GM12878 (cell line): ENCODE results near the gene ADSS1. TPM values are rescaled to one million over a fixed set of nuclear protein-coding genes. Genes with fewer than 3 reads are reported as not detected.

Source experiments
- ATAC-seq: fragments of 200-7000 bp; cut with Tn5 transposase; 3 replicates; pipeline ENCODE4 v1.9.1; 2020; ENCODE audit warnings: mild to moderate bottlenecking, moderate library complexity
- BruUV-seq: library from RNA; stranded (reverse); fragments of 400-500 nt; replicated peaks from 2 replicates; lab custom pipeline; 2021; lab: Mats Ljungman, UMichigan
- CTCF ChIA-PET: fragments of 300-600 bp; sonication (Branson Sonifier 250); formaldehyde crosslinking; extraction: SDS; loops from one replicate; lab custom pipeline; 2021; ENCODE audit warnings: inconsistent platforms; lab: Yijun Ruan, JAX
- POLR2A ChIA-PET: fragments of 350-600 bp; formaldehyde crosslinking; extraction: SDS; loops from one replicate; lab custom pipeline; 2021; ENCODE audit warnings: inconsistent platforms; lab: Charles Lee
- RAD21 ChIA-PET: fragments of 300-600 bp; sonication (Branson Sonifier 250); formaldehyde crosslinking; loops from one replicate; lab custom pipeline; 2023; ENCODE audit warnings: antibody characterized with exemption; ENCODE audit not compliant: unreplicated experiment; lab: Charles Lee
- SMC1A ChIA-PET: fragments of 300-600 bp; sonication (Branson Sonifier 250); formaldehyde crosslinking; loops from one replicate; lab custom pipeline; 2023; ENCODE audit not compliant: unreplicated experiment, uncharacterized antibody; lab: Charles Lee
- DNase-seq: peaks from one replicate; pipeline ENCODE4 v3.0.0-alpha.2; 2011; ENCODE audit warnings: low read depth, low spot score
- FAIRE-seq: peaks from 3 replicates; lab custom pipeline; 2011; peaks lifted over from hg19 to GRCh38; lab: Jason Lieb, UNC
- H2AFZ ChIP-seq: 2 replicates; pipeline ENCODE4 v1.6.0; 2011; ENCODE audit warnings: low read depth, low read length, control low read depth; ENCODE audit not compliant: control insufficient read depth
- H3K27ac ChIP-seq: 2 replicates; pipeline ENCODE4 v1.5.1; 2011; ENCODE audit warnings: control low read depth; ENCODE audit not compliant: control insufficient read depth, insufficient read depth
- H3K27me3 ChIP-seq, 2 experiments: replicated peaks in 1 of 2; 2 replicates each; pipeline versions ENCODE4 v1.6.0 to v1.6.1; 2011; ENCODE audit warnings: low read length in 1 of 2; ENCODE audit not compliant: control insufficient read depth in 2 of 2, insufficient read depth in 2 of 2
- H3K36me3 ChIP-seq, 2 experiments: 2 replicates each; pipeline ENCODE4 v1.5.1; 2011; ENCODE audit warnings: low read length in 1 of 2; ENCODE audit not compliant: control insufficient read depth in 2 of 2, insufficient read depth in 2 of 2
- H3K4me1 ChIP-seq: 2 replicates; pipeline ENCODE4 v1.6.1; 2011; ENCODE audit warnings: mild to moderate bottlenecking, low read length, moderate library complexity, mixed read lengths; ENCODE audit not compliant: control insufficient read depth, insufficient read depth
- H3K4me2 ChIP-seq: 2 replicates; pipeline ENCODE4 v1.6.0; 2011; ENCODE audit warnings: control low read depth; ENCODE audit not compliant: control insufficient read depth, insufficient read depth
- H3K4me3 ChIP-seq: fragments of 200-600 bp; sonication (generic); 2 replicates; pipeline ENCODE4 v1.5.1; 2016
- H3K79me2 ChIP-seq: 2 replicates; pipeline ENCODE4 v1.6.0; 2011; ENCODE audit warnings: low read length; ENCODE audit not compliant: control insufficient read depth, insufficient read depth
- H3K9ac ChIP-seq: 2 replicates; pipeline ENCODE4 v1.8.0; 2011; ENCODE audit warnings: low read length, control low read depth, mixed read lengths; ENCODE audit not compliant: control insufficient read depth, insufficient read depth
- H3K9me3 ChIP-seq: replicated peaks from 3 replicates; pipeline ENCODE4 v1.5.1; 2011; ENCODE audit warnings: mild to moderate bottlenecking, low read length; ENCODE audit not compliant: control insufficient read depth, insufficient read depth
- H4K20me1 ChIP-seq: 2 replicates; pipeline ENCODE4 v1.6.0; 2011; ENCODE audit not compliant: control insufficient read depth, insufficient read depth
- ASH2L ChIP-seq: fragments of 300-600, 200-600 bp; sonication (generic); IDR thresholded peaks from 2 replicates; pipeline ENCODE4 v1.6.1; 2017; ENCODE audit warnings: low read depth, mild to moderate bottlenecking, borderline replicate concordance
- CBX3 ChIP-seq: fragments of 200-600 bp; sonication (generic); IDR thresholded peaks from 2 replicates; pipeline ENCODE4 v1.6.1; 2016; ENCODE audit warnings: low read depth, borderline replicate concordance
- NR2C1 ChIP-seq: fragments of 450-650 bp; IDR thresholded peaks from 2 replicates; pipeline ENCODE4 v1.6.1; 2017; ENCODE audit warnings: antibody characterized with exemption, mild to moderate bottlenecking, moderate library complexity
- PAX5 ChIP-seq: IDR thresholded peaks from 2 replicates; pipeline ENCODE4 v1.6.1; 2011; ENCODE audit warnings: low read depth, low read length, borderline replicate concordance
- RCOR1 ChIP-seq: conservative IDR thresholded peaks from 2 replicates; pipeline ENCODE4 v1.6.1; 2012; ENCODE audit warnings: low read depth, low read length, improper control_type of control experiment
- RUNX3 ChIP-seq: IDR thresholded peaks from 2 replicates; pipeline ENCODE4 v1.6.1; 2012; ENCODE audit warnings: low read length, inconsistent platforms
- ZSCAN29 ChIP-seq: fragments of 450-650 bp; IDR thresholded peaks from 2 replicates; pipeline ENCODE4 v1.6.1; 2017; ENCODE audit warnings: mild to moderate bottlenecking, moderate library complexity
- WGBS: methylation state at CpG from one replicate; pipeline ENCODE4 v1.1.6; 2016; ENCODE audit warnings: low lambda C conversion rate; ENCODE audit not compliant: insufficient replicate concordance, insufficient coverage; ENCODE audit errors: missing lambda C conversion rate; 5-methylcytosine and 5-hydroxymethylcytosine counted together
- in situ Hi-C: fragments of 300-500 bp; cut with MboI; formaldehyde crosslinking; loops from 9 replicates; pipeline ENCODE4 v1.14.3; 2018; ENCODE audit warnings: mixed read lengths
- intact Hi-C: fragments of 100-400 bp; cut with micrococcal nuclease; formaldehyde crosslinking; loops from one replicate; pipeline ENCODE4 v1.14.2; 2022; ENCODE audit not compliant: unreplicated experiment
- polyA plus RNA-seq, 11 experiments: library from polyadenylated mRNA; depleted of rRNA in 4 of 11; unstranded in 6 of 11; stranded (reverse) in 5 of 11; fragments of >200 nt; fragmentation: Nextera tagmentation in 4 of 11; fragmentation: Illumina TruSeq in 1 of 11; extraction: Ambion mirVana in 4 of 11; extraction: Trizol in 1 of 11; gene quantifications; 1 replicate in 1 of 11; 2 replicates in 10 of 11; pipeline versions ENCODE4 v1.2.1 to v1.2.3, GENCODE V29; 2011 to 2016; ENCODE audit warnings: inconsistent platforms in 2 of 11, missing spikeins in 2 of 11, low read depth in 1 of 11
- total RNA-seq, 4 experiments: library from RNA; depleted of rRNA in 3 of 4; stranded (reverse); fragments of >200 nt in 3 of 4; fragmentation: Illumina TruSeq in 1 of 4; extraction: Trizol in 1 of 4; gene quantifications; 2 replicates each; pipeline versions ENCODE4 v1.2.1 to v1.2.3, GENCODE V29; 2013 to 2021
- TF ChIP-seq, protein P1 (sequence below): IDR thresholded peaks from 2 replicates; pipeline ENCODE4 v1.6.1; 2011; ENCODE audit warnings: low read depth, low read length, improper control_type of control experiment, borderline replicate concordance

The ADSS1 gene
- total and polyA plus RNA-seq, 10 of the 15 experiments (the other 5 are each of a cell fraction or from before 2014, with no cell fraction given) = 0.11 to 0.45 (median 0.28) TPM; not detected in 5

DNA sequence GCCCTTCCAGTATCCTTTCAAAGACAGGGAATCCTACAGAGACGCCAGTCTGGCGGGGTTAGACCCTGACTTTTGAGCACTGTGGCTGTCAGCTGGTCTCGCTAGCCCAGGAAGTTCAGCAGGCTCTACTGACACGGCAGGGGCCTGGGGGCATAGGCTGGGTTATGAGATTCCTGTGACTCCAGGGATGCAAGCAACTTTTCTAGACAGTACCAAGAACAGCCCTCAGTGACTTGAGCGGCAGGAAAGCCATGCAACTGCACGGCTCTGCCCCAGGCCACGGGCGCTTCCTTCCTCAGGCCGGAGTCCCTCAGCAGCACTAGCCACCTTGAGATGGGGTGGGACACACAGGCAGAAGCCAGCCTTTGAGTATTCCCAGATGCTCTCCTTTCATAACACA is 23.8 kb downstream of the ADSS1 start:
- Histone ChIP-seq H2AFZ (no peak overlapping the region), H3K79me2 (no peaks in the 10 kb centered on the region), H3K4me1 (peaks cover 12% of the 10 kb centered on the region), H3K27ac (no peak overlapping the region), H4K20me1 (no peaks in the 10 kb centered on the region), H3K27me3 (no peaks in the 10 kb centered on the region), H3K4me2 (no peak overlapping the region), H3K9me3 (no peaks in the 10 kb centered on the region; the same call in 2 of the 3 replicates), H3K36me3 (no peaks in the 10 kb centered on the region), H3K9ac (no peak overlapping the region), H3K4me3 (no peak overlapping the region)
- ChIA-PET SMC1A (no interaction called here), POLR2A (no interaction called here), CTCF (interaction anchor here (2.4 kb wide), 1 partner anchor 23 kb away, joined by 8 read pairs; no protein-coding TSS in a partner anchor), RAD21 (no interaction called here)
- no peak for FAIRE-seq
- DNase-seq = no peak
- 71% methylated on average over 9 of the region's 9 CpGs for WGBS
- no TSS peak for BruUV-seq
- in situ Hi-C loops (no loop called here), intact Hi-C loops (no loop called here)
- ATAC-seq = no peak
- TF ChIP-seq RUNX3 = no peak
- TF ChIP-seq ZSCAN29 = no peak
- TF ChIP-seq NR2C1 = no peak
- no peak for TF ChIP-seq RCOR1
- no peak for TF ChIP-seq CBX3
- TF ChIP-seq ASH2L = no peak

DNA sequence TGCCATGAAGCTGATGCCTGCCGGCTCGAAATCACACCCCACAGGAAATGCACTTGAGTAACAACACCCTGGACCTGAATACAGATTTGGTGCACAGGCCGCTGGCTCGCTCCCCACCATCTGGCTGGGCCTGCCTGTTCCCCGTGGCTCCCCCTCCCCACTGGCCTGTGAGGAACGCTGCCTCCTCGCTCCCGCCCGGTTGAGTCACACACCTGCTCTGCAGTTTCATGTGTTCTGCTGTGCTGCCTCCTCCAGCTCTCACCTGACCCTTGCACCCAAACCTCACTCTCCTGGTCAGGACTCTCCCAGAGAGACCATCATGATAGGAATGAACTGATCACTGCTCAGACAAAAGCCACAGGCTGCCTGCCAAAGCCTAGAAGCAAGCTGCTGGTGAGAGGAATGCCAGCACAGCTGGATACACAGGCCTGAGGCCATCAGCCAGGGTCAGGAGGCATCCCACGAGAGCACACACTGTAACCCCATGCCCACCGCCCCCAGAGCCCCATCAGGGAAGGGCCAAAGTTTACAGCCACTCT is 25.2 kb downstream of the ADSS1 start:
- no peak overlapping the region for H3K9ac ChIP-seq

More for the DNA sequence above, 25.2 kb downstream of the ADSS1 start:
- no peak for TF ChIP-seq PAX5
- TF ChIP-seq, protein P1, sequence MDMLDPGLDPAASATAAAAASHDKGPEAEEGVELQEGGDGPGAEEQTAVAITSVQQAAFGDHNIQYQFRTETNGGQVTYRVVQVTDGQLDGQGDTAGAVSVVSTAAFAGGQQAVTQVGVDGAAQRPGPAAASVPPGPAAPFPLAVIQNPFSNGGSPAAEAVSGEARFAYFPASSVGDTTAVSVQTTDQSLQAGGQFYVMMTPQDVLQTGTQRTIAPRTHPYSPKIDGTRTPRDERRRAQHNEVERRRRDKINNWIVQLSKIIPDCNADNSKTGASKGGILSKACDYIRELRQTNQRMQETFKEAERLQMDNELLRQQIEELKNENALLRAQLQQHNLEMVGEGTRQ = no peak
- TF ChIP-seq RUNX3 = no peak
- ChIA-PET SMC1A (interaction anchor here (1.3 kb wide), 1 partner anchor 25 kb away, joined by 3 read pairs; the partner anchor contains the start of gene ADSS1), RAD21 (interaction anchor here (1.0 kb wide), 1 partner anchor 21 kb away, joined by 3 read pairs; no protein-coding TSS in a partner anchor), POLR2A (no interaction called here), CTCF (interaction anchor here (0.7 to 2.4 kb wide), 4 partner anchors 19 to 101 kb away, joined by 3 to 8 read pairs (median 3); no protein-coding TSS in a partner anchor)
- no peak overlapping the region for H2AFZ ChIP-seq
- in situ Hi-C loops (no loop called here), intact Hi-C loops (no loop called here)
- H4K20me1 ChIP-seq = no peaks in the 10 kb centered on the region
- no peaks in the 10 kb centered on the region for H3K36me3 ChIP-seq
- DNase-seq (no peak), ATAC-seq (no peak), FAIRE-seq (no peak)
- no peaks in the 10 kb centered on the region; the same call in 2 of the 3 replicates for H3K9me3 ChIP-seq
- no peaks in the 10 kb centered on the region for H3K27me3 ChIP-seq
- H3K27ac ChIP-seq = no peak overlapping the region
- 4% methylated on average over 11 of the region's 11 CpGs for WGBS
- no TSS peak for BruUV-seq
- H3K79me2 ChIP-seq = peaks cover 12% of the 10 kb centered on the region
- peaks cover 16% of the 10 kb centered on the region for H3K4me1 ChIP-seq
- no peak overlapping the region for H3K4me2 ChIP-seq
- H3K4me3 ChIP-seq = no peak overlapping the region
